H1 (cell line): ENCODE data around the gene HIPK2. TPM values are rescaled to one million over a fixed set of nuclear protein-coding genes. Genes with fewer than 3 reads are reported as not detected.

Source experiments
- EGR1 ChIP-seq: IDR thresholded peaks from 2 replicates; pipeline ENCODE4 v1.6.1; 2011; ENCODE audit warnings: low read depth, low read length, borderline replicate concordance
- PHF8 ChIP-seq: fragments of 200-600 bp; sonication (generic); conservative IDR thresholded peaks from 2 replicates; pipeline ENCODE4 v1.7.1; 2012; ENCODE audit warnings: low read depth, mild to moderate bottlenecking, inconsistent platforms, low read length, moderate library complexity
- RXRA ChIP-seq: IDR thresholded peaks from 2 replicates; pipeline ENCODE4 v1.6.1; 2011; ENCODE audit warnings: low read depth, mild to moderate bottlenecking, low read length, moderate library complexity; ENCODE audit not compliant: insufficient read depth
- SUZ12 ChIP-seq: fragments of 200-600 bp; sonication (generic); IDR thresholded peaks from 2 replicates; pipeline ENCODE4 v1.6.1; 2012; ENCODE audit warnings: mild to moderate bottlenecking, inconsistent platforms, low read length, moderate library complexity, mixed read lengths
- YY1 ChIP-seq: IDR thresholded peaks from 2 replicates; pipeline ENCODE4 v1.6.1; 2011; ENCODE audit warnings: low read depth, mild to moderate bottlenecking, low read length
- ZNF274 ChIP-seq: IDR thresholded peaks from 2 replicates; pipeline ENCODE4 v1.7.0; 2012; ENCODE audit warnings: low read length, borderline replicate concordance; ENCODE audit errors: extremely low read depth
- polyA plus RNA-seq, 7 experiments: library from polyadenylated mRNA; depleted of rRNA in 3 of 7; stranded (reverse) in 5 of 7; unstranded in 2 of 7; fragments of >200 nt in 5 of 7; fragments of 200-250 nt in 2 of 7; gene quantifications; 1 replicate in 5 of 7; 2 replicates in 1 of 7; 4 replicates in 1 of 7; pipeline versions ENCODE4 v1.2.1 to v1.2.3, GENCODE V29; 2011 to 2013; ENCODE audit warnings: missing spikeins in 2 of 7, mixed read lengths in 2 of 7
- total RNA-seq: library from RNA; stranded (reverse); fragmentation: NEBNext Ultra II Directional; extraction: Animal tissue kit (Norgen Biotek cat#: 25700); gene quantifications from 2 replicates; pipeline ENCODE4 v1.2.1, GENCODE V29; 2021

HIPK2 gene
- total and polyA plus RNA-seq, 2 of the 8 experiments (the other 6 are each of a cell fraction or from before 2014, with no cell fraction given): 8.3 to 24.3 TPM

DNA sequence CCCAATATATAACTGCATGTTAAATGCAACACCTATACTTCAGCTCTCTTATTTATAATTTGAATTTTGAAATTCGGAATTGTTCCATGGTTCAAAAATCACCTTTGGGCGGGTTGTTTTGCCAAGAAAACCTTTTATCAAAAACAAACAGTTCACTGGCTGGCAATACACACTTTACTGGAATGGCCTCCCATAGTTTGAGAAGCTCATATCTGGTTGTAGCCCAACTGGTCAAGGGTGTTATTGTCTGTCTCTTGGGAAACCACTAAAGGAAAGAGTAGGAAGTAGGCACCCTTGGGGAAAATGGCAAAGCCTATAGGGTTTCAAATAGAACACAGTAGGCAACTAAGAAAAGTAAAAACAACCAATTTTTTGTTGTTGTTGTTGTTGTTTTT is 117.9 kb downstream of the HIPK2 start (continued):
- TF ChIP-seq EGR1 (no peak), ZNF274 (no peak), RXRA (no peak), SUZ12 (no peak), YY1 (no peak), PHF8 (no peak)
